ENCODE measurements around the gene C22orf42.

C22orf42 gene

DNA sequence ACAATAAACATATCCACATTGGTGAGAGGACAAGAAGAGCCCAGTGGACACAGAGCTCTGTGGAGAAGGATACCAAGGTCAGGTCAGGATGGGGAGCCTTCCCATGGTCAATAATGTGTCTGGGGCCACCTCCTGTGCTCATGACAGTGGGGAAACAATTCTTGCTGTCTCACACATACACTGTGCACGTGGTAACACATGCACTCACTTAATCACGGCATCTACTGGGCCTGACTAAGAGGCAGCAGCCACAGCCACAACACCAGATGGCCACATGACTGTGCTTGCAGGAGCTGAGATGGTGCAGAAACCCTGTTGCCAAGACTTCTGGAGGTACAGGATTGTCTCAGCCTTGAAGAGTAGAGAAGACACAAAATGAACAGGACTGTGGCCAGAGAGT, 28.6 kb downstream of the C22orf42 start:
- TF ChIP-seq, protein P1, sequence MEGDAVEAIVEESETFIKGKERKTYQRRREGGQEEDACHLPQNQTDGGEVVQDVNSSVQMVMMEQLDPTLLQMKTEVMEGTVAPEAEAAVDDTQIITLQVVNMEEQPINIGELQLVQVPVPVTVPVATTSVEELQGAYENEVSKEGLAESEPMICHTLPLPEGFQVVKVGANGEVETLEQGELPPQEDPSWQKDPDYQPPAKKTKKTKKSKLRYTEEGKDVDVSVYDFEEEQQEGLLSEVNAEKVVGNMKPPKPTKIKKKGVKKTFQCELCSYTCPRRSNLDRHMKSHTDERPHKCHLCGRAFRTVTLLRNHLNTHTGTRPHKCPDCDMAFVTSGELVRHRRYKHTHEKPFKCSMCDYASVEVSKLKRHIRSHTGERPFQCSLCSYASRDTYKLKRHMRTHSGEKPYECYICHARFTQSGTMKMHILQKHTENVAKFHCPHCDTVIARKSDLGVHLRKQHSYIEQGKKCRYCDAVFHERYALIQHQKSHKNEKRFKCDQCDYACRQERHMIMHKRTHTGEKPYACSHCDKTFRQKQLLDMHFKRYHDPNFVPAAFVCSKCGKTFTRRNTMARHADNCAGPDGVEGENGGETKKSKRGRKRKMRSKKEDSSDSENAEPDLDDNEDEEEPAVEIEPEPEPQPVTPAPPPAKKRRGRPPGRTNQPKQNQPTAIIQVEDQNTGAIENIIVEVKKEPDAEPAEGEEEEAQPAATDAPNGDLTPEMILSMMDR (IDR thresholded peaks at IDR 0.05; ENCODE audit: low read depth, low read length) = no peak
- no peak for DNase-seq (ENCODE audit: extremely low read depth, low read depth)

DNA sequence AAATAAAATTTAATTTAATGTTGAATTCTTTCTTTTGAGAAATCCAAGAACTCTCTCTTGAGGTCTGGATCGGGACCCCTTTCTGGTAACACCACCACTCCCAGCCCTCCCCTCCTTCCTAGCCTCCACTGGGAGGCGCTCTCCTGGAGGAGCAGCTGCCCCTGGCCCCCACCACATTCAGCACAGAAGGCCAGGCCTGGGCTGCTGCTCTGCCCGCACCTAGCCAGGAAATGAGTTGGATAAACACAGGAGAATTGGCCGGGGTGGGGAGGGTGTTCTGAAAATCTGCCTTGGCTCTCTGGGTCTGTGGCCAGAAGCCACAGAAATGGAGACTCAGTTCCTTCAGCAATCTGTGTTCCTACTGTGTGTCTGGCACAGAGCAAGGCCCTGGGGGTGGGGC, 31.2 kb downstream of the C22orf42 start:
- no peak for DNase-seq (ENCODE audit: extremely low read depth, low read depth)
- TF ChIP-seq, protein P1 (IDR thresholded peaks at IDR 0.05; ENCODE audit: low read depth, low read length) = no peak

DNA sequence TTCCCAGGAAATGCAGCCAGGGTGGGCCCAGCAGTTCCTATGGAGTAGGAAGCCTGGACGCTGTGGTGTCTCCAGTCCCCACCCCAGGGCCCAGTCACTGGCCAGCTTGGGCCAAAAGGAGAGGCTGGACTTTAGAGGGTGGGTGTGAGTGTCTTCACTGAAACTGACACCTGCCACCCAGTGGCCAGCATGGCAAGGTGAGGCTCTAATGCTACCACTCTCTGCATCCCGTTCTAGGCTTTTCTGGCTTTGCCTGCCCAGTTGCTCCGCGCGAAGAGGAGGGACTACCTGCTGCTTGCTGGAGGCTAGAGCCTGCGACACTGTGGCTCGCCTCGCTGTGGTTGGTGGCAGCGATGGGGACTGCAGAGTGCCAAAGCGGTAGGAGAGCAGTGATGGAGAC, 35.4 kb downstream of the C22orf42 start:
- TF ChIP-seq, protein P1 (IDR thresholded peaks at IDR 0.05; ENCODE audit: low read depth, low read length) = no peak
- DNase-seq (ENCODE audit: extremely low read depth, low read depth) = no peak

DNA sequence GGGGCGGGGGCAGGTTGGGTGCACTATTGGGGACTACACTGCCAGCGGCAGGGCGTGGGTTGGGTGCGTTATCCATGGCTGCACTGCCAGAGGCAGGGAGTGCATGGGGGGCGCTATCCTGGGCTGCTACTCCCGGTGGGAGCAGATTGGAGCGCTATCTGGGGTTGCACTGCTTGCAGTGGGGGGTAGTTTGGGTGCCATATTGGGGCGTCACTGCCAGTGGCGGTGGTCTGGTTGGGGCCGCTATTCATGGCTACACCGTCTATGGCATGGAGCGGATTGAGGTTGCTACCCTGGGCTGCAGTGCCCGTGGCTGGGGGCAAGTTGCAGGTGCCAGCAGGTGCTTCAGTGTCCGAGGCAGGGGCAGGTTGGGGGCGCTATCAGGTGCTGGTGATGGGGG, 36.2 kb downstream of the C22orf42 start:
- no peak for DNase-seq (ENCODE audit: extremely low read depth, low read depth)
- TF ChIP-seq, protein P1 (IDR thresholded peaks at IDR 0.05; ENCODE audit: low read depth, low read length) = no peak

DNA sequence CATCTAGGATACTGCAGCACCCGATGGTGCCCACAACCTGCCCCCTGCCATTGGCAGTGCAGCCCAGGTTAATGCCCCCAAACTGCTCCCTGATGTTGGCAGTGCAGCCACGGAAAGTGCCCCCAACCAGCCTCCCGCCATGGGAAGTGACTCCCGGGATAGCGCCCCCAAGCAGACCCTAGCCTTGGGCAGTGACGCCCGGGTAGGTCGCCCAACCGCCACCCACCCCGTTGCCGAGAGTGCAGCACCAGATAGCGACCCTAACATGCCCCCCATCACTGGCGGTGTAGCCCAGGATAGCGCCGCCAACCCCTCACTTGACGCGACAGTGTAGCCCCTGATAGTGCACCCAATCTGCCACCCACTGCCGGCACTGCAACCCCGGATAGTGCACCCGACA, 38.5 kb downstream of the C22orf42 start:
- TF ChIP-seq, protein P1 (IDR thresholded peaks at IDR 0.05; ENCODE audit: low read depth, low read length) = no peak
- no peak for DNase-seq (ENCODE audit: extremely low read depth, low read depth)

DNA sequence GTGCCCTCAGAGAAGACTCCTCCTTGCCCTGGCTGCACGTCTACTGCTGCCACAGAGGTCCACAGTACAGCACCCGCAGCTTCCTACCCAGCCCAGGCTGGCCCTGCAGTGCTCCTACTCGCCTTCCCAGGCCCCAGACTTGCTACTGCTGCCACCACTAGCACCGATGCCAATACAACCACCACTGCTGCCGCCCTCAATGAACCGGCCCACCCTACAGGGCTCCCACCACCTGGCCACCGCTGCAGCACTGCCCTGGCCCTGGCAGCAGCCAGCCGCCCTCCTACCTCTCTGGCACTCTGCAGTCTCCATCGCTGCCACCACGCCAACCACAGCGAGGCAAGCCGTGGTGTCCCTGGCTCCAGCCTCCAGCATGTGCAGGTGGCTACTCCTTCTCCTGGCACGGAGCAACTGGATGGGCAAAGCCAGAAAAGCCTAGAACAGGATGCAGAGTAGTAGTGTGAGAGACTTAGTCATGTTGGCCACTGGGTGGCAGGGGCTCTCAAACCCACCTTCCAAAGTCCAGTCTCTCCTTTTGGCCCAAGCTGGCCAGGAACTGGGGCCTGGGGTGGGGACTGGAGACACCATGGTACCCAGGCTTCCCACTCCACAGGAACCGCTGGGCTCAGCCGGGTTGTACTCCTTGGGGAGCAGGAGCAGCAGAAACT, 39.4 kb downstream of the C22orf42 start:
- TF ChIP-seq, protein P1 (IDR thresholded peaks at IDR 0.05; ENCODE audit: low read depth, low read length) = no peak
- no peak for DNase-seq (ENCODE audit: extremely low read depth, low read depth)

DNA sequence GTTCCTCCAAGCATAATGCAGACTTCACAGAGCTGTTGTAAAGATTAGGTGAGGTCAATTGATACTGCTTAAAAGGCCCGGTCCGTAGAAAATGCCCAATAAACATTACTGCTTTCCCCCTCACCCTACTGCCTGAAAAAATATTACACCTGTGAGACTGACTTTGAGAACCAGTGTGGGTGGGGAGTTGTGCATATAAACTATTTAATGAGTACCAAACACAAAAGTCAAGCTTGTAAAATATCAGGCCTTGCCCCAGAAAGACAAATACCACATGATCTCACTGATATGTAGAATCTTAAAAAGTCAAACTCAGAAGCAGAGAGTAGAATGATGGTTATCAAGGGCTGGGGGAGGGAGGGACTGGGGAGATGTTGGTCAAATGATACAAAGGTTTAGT, 46.7 kb downstream of the C22orf42 start:
- DNase-seq (ENCODE audit: extremely low read depth, low read depth) = no peak
- TF ChIP-seq, protein P1 (IDR thresholded peaks at IDR 0.05; ENCODE audit: low read depth, low read length) = no peak

Data from AG09319 (cell line).